Epithelial cell of proximal tubule (primary cell): ENCODE measurements around the gene ACIN1. TPM values are rescaled to one million over a fixed set of nuclear protein-coding genes. Genes with fewer than 3 reads are reported as not detected.
"Not testable (repeated sequence)": the region's sequence is repeated elsewhere in the genome, so short reads cannot be mapped to it uniquely, and the experiment has no call there.

Experiments used
- DNase-seq: peaks from one replicate; pipeline ENCODE4 v3.0.0-alpha.2; 2011; ENCODE audit warnings: low read depth
- H3K4me3 ChIP-seq: 2 replicates; pipeline ENCODE4 v1.5.1; 2011; ENCODE audit warnings: low read depth, mild to moderate bottlenecking, low read length
- total RNA-seq: library from RNA; depleted of rRNA; stranded (reverse); fragments of >200 nt; gene quantifications from 2 replicates; pipeline ENCODE4 v1.2.3, GENCODE V29; 2015
- TF ChIP-seq, protein P1 (sequence below): conservative IDR thresholded peaks from 2 replicates; pipeline ENCODE4 v1.5.1; 2012; ENCODE audit warnings: low read depth, mild to moderate bottlenecking, low read length

Gene ACIN1
- total RNA-seq, 1 donor from 2014 or later: 84.1 TPM

DNA sequence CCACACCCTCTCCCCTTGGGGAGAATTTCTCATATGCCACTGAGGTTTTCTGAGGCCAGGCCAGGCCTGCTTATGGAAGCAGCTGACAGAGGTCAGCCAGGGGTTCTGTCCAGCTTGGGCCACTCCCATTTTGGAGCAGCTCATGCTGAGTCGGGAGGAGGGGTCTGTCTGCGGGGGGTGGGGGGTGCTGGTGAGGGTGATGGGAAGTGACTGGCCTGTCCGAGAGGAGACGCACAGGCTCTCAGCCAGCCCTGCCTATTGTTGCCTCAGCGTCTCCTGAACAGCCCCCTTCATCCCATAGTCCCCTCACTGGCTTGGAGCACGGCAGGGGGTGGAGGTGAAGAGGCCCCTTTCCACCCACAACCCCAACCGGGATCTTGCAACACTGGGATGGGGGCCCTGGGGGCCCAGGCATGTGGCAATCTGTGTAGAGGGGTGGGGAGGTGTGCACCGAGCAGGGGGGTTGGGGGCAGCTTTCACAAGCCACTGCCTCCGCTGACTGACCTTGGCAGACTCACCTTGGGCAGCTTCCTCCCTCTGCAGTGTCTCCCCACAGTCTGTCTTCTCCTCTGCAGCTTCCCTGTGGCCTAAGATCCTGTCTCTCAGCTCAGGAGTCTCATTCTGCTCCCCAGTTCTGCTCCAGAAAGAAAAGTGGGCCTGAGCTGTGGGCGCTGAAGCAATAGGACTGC is 18.6 kb upstream of the ACIN1 start:
- TF ChIP-seq, protein P1, sequence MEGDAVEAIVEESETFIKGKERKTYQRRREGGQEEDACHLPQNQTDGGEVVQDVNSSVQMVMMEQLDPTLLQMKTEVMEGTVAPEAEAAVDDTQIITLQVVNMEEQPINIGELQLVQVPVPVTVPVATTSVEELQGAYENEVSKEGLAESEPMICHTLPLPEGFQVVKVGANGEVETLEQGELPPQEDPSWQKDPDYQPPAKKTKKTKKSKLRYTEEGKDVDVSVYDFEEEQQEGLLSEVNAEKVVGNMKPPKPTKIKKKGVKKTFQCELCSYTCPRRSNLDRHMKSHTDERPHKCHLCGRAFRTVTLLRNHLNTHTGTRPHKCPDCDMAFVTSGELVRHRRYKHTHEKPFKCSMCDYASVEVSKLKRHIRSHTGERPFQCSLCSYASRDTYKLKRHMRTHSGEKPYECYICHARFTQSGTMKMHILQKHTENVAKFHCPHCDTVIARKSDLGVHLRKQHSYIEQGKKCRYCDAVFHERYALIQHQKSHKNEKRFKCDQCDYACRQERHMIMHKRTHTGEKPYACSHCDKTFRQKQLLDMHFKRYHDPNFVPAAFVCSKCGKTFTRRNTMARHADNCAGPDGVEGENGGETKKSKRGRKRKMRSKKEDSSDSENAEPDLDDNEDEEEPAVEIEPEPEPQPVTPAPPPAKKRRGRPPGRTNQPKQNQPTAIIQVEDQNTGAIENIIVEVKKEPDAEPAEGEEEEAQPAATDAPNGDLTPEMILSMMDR: no peak
- DNase-seq: no peak
- H3K4me3 ChIP-seq: no peak overlapping the region

DNA sequence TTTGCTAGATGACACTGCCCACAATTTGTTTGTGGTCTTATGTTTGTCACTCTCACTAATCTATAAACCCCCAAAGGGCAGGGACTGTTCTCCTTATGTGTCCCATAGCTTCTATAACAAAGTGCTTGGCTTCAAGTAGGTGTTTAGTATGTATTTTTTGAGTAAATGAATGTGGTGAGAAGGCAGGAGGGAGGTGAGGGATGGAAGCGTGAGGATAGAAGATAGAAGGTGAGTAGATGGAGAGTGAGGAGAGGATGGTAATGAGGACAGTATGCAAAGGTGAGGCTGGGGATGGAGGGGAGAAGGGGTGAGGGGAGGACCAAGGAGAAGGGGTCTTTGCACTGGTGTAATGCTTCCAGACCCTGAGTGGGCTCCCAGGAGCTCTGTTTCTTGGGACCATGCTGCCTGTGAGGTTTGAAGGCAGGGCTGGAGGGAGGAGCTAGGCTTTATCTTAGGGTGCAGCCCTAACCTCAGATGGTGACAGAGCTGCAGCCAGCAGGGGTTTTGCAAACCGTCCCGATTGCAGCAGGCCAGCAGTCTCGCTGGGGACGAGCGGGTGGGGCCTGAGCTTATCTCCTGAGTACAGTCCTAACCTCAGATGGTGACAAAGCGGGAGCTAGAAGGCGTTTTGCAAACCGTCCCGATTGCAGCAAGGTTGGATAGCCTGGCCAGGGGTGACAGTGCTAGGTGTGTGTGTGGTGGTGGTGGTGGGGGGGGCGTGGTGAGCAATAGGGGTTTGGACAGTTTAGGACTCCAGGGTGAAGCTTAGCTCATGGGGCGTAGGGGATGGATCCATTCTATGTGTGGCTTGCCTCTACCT is 17.6 kb upstream of the ACIN1 start:
- no peak for DNase-seq

DNA sequence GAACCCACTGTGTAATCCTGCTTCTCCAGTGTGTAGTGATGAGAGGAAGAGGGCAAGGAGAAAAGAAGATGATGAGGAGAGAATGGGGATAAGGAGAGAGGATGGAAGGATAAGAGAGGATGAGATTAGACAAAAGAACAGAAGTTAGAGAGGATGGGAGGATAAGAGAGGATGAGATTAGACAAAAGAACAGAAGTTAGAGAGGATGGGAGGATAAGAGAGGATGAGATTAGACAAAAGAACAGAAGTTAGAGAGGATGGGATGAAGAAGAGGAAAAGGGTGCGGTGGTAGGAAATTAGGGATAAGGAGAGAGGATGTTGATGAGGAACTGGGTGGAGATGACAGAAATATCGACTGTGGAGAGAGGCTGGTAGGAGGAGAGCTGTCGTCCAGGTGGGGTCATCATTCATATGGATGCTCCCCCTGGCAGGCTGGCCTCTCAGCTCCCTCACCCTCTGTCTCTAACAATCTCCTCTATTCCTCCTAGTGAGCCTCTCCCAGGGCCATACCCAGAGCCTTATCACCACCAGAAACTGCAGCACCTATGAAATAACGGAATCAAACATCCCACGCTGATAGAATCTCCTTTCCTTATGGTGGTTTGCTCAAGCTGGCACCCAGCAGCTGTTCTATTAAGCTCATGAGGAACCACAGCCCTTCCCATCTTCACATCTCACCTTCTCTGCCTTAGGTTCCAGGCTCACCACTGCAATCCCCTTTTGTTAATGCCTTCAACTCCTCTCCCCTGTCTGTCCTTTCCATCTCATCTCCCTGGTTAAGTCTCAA is 15.8 kb upstream of the ACIN1 start:
- no peak overlapping the region for H3K4me3 ChIP-seq
- TF ChIP-seq, protein P1: no peak
- no peak for DNase-seq

More for the DNA sequence above, 17.6 kb upstream of the ACIN1 start:
- H3K4me3 ChIP-seq: no peak overlapping the region
- TF ChIP-seq, protein P1: no peak

DNA sequence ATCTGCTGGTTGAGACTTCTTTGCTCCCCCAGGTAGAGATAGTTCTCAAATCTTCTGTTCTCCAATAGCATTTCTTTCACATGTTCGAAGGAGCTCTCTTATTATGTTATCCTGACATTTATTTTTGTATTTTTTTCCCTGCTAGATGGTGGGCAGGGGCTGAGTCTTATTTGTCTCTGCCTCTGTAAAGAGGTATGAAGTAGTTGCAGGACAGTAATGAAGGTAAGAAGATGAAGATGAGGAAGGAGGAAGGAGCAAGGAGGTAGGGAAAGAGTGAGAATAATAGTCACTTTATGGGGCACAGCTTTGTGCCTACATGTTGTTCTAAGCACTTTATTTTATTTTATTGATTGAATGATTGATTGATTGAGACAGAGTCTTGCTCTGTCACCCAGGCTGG is 14.8 kb upstream of the ACIN1 start:
- TF ChIP-seq, protein P1: no peak
- DNase-seq: no peak
- no peak overlapping the region for H3K4me3 ChIP-seq

DNA sequence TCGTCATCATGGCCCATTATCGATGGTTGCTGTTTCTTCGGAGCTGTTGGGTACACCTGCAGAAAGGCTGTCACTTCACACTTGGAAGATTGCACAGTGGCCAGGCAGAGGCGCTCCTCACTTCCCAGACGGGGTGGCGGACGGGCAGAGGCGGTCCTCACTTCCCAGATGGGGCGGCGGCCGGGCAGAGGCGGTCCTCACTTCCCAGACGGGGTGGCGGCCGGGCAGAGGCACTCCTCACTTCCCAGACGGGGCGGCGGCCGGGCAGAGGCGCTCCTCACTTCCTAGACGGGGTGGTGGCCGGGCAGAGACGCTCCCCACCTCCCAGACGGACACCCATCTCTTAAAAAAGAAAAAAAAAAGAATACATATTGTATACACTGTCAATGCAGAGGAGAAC is 13.2 kb upstream of the ACIN1 start:
- DNase-seq, H3K4me3 ChIP-seq: not testable (repeated sequence)

DNA sequence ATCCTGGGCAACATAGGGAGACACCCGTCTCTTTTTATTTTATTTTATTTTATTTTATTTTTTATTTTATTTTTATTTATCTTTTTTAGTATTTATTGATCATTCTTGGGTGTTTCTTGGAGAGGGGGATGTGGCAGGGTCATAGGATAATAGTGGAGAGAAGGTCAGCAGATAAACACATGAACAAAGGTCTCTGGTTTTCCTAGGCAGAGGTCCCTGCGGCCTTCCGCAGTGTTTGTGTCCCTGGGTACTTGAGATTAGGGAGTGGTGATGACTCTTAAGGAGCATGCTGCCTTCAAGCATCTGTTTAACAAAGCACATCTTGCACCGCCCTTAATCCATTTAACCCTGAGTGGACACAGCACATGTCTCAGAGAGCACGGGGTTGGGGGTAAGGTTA is 12.7 kb upstream of the ACIN1 start:
- H3K4me3 ChIP-seq, DNase-seq: not testable (repeated sequence)

DNA sequence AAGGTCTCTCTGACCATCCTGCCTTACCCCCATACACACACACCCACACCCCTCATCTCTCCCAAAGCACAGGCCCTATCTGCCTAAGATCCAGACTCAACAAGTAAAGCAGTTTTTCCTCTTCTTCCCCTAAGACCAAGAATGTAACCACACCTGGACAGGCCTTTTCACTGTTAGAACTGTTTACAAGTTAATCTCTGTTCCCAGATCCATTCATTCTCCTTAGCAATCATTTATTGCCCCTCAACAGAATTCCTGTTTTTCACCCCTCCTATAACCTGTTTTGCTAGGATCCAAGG is 11.8 kb upstream of the ACIN1 start:
- TF ChIP-seq, protein P1: no peak
- no peak for DNase-seq
- H3K4me3 ChIP-seq: no peak overlapping the region

DNA sequence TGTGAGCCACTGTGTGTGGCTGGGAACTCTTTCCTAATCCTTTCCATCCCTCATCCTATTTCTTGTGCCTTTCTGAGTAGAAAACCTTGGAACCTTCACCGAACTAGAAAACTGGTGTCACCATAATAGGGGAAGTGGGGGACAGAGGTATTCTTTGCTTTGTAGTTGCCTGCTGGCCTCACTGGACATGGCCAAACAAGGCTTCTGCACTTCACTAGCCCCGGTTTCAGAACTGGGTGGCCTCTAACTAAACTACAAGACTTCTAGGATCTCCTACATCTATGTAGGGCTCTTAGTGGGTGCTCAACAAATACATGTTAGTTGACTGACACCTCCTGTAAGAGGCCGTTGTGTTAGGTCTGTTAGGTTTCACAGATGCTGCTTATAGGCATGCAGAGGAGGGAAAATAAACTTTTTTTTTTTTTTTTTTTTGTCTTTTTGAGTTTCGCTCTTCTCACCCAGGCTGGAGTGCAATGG is 10.4 kb upstream of the ACIN1 start:
- H3K4me3 ChIP-seq: no peak overlapping the region
- TF ChIP-seq, protein P1: no peak
- DNase-seq: no peak
